Non-pigmented ciliary epithelial cell (primary cell): Measurements from ENCODE around the gene MRPL21.

Source experiments
- DNase-seq: peaks from one replicate; pipeline ENCODE4 v3.0.0-alpha.2; 2010; ENCODE audit warnings: low read depth

MRPL21 gene

DNA sequence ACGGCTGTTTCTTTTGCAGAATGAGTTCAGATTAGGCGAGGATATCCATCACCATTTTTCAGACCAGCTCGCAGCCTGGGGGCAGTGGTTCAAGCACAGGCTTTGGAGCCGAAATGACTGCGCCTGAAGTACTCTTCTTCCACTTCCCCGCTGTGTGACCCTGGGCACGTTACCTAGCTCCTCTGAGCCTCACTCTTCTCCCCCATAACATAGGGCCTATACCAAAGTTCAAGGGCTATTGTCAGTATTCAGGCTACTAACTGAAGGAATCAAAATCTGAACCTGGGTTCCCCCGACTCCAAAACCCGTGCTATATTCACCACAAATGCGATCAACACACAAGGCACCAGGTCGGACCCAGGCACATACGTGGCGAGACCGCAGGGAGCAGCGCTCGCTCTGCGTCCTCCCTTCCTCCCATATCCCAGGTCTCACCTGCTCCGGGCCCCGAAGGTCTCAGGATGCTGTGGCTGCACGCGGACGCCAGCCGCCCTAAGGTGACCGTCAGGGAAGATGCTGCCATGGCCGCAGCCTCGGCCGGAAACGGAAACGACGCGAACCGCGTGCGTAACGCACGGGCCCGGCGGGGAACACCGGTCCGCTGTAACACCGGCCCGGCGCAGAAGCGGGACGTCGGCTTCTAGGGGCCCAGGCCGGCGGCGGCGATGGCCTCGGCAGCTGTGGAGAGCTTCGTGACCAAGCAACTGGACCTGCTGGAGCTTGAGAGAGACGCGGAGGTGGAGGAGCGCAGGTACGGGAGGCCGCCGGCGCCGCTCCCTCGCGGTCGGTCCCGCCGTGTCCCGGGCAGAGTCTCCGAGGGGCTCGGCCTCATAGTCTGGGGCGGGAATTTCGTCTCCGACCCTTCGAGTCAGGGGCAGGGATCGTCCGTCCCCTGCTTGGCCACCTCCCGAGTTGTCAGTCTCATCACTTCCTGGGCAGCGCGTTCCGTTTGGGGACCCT, at the start of gene MRPL21, which contains the start of gene IGHMBP2:
MRPL21 (minus strand) TSS at position 545 of the 960 bp plus-strand sequence; CDS start at position 523, 22 bp downstream.
IGHMBP2 (plus strand) TSS at position 604 of the 960 bp plus-strand sequence; CDS start at position 666, 62 bp downstream.
- DNase-seq: no peak

DNA sequence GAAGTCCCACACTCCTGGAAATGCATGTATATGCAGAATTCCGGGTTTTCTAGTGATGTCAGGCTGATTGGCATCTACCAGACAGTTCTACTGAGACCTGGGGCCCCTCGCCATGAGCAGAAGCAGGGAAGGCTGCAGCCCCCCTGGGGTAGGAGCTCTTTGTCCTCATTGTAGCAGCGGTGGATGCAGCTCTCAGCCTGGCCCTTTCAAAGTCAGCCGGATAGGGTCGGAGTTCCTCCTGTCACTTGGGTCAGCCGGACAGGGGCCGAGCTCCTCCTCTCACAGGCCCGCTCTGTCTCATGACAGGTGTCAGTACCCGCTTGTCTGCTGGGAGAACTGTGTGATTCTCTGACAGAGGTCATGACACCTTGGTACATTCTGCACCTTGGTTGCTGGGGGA, 47.1 kb upstream of the MRPL21 start:
- DNase-seq: no peak

DNA sequence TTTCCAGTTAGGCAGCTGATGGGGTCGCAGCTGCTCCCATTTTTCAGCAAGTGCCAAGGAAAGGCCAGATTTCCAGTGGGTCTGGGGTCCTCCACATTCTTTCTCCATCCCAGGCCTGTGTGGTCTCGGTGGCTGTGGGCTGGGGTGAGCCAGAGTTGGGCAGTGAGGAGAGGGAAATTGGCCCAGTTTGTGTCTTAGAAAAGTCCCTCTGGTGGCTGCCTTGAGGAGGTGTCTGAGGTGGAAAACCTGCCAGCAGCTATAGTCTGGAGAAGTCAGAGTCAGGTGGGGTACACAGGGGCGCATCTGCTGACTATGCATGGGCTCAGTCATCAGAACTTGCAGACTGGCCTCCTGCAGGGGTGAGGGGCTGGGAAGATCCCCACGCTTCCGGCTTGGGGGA, 46.6 kb upstream of the MRPL21 start:
- no peak for DNase-seq

DNA sequence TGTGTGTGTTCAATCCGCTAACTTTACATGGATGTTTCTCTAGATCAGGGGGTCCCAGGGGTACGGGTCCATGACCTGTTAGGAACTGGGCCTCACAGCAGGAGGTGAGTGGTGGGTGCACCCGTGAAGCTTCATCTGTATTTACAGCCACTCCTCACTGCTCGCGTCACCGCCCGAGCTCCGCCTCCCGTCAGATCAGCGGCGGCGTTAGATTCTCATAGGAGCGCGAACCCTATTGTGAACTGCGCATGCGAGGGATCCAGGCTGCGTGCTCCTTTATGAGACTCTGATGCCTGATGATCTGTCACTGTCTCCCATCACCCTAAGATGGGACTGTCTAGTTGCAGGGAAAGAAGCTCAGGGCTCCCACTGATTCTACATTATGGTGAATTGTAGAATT, 45.3 kb upstream of the MRPL21 start:
- no peak for DNase-seq

DNA sequence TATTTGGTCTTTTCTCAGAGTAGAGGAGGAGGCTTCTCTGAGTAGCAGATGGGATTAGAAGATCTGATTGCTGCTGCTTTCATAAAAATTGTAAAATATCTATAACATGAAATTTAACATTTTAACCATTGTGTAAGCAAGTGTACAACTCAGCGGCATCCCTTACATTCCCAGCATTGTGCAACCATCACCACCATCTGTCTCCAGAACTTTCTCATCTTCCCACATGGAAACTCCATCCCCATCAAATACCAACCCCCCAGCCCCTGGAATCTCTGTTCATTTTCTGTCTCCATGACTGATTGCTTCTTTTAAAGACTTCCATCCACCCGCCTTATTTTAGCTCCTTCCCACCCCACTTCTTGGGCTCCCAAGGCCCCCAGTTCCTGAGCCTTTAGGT, 44.9 kb upstream of the MRPL21 start:
- DNase-seq: no peak

DNA sequence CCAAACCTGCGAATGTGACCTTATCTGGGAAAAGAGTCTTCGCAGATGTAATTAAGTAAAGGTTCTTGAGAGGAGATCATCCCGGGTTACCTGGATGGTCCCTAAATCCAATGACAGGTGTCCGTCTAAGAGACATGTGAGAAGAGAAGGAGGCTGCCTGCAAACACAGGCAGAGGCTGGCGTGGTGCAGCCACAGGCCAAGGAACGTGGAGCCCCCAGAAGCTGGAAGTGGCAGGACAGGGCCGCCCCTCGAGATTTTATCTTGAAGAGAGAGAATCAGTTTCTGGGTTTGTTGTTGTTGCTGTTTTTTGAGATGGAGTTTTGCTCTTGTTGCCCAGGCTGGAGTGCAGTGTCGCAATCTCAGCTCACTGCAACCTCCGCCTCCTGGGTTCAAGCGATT, 43.5 kb upstream of the MRPL21 start:
- DNase-seq: no peak

DNA sequence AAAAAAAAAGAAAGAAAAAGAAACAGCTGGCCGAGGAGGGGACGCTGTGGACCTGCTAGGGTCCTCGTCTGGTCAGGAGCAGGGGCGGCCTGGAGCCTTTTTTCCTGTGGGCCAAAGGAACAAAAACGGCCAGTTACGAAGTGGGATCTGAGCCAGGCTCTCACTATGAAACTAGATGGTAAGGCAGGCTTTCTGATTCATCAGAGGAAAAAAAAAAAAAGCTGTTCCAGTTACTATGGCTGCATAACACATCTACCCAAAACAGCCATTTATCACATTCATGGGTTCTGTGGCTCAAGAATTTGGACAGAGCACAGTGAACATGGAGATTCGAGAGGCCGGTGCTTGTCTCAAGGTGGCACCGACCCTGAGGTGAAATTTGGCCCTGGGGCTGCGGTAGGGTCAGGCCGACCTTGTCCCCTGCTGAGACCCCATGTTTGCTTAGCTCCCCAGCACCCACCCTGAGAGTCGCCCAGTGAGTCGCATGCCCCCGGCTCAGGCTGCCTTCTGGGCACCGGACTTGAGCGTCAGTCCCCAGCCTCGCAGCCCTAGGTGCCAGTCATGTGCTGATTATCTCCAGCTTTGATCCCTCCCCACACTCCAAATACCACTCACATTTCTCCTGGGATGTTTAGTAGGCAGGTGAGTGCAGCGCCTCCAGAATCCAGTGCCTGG, 42.9 kb upstream of the MRPL21 start:
- DNase-seq: peak; percentile 38

DNA sequence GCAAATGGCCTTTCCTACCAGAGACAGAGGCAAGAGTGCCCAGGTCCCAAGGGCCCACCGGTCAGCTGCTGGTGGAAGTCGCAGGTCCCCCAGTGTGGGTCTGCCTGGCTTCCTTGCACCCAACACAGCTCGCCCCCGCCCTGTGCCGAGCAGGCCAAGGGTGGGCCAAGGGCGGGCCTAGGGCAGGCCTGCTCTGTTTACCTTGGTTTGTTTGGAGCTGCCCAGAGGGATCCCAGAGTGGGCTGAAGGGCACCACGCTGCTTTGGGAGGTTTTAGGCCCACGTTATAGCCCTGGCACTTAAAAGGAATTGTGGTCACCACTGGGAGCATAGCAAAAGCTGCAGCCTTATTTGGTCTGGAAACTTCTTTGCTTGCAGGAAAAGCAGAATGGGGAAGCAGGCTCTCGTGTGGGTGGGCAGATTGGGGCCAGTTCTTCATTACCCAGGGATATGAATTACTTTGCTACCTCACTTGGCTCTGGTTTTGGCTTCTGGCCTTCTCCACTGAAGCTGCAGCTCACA, 39.2 kb upstream of the MRPL21 start:
- no peak for DNase-seq

DNA sequence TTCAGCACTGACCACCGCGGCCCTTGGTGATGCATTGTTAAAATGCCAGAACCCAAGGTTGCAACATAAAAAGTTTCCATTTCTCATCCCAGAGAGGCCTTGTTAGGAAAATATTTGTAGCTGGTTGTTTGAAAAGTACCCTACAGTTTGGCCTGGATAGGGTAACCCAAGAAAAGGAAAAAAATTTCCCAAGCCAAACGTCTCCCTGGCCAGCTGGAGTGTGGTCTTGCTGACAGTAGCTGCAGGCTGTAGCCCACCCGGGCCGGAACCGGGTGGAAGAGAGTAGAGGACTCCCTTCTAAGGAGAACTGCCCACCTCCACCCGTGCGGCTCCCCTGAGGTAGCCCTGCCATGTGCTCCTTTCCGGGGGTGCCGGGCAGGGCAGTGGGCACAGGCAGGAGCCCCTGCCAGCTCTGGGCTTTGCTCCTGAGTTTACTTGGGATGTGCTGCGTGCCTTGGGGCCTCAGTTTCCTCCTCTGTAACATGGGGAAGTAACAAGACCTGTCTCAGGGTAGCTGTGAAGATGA, 38.5 kb upstream of the MRPL21 start:
- DNase-seq: no peak

DNA sequence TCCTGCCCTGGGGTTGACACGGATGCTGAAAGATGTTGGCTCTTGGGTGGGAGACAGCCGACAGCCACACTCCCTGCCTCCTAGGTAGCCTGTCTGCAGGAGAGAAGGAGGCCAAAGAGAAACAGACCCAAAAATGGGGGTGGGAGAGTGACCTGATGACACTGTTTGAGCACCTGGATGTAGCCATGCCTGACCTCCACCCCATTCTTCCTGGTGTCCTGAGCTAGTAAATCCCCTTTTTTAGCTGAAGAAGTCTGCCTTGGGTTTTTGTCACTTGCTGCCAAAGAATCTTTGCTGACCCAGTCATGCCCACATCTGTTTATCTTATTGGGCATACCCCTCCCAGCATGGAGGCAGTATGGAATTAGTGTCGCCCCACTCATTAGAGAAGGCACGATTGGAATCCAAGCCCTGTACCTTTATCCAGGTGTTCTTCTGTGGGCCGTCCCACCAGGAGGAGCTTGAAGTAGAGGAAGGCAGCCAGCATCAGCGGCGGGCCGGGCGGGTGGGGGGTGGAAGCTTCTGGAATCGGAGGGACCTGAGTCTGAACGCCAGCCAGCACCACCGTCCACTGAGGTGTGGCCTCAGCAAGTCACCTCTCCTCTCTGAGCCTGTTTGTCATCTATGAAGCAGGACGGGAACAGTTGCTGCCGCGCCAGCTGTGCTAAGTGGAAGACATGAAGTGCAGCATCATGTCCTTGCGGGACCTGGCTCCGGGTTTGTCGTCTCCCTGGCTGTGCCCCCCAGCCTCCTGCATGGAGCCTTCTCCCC, 37.9 kb upstream of the MRPL21 start:
- DNase-seq: no peak

DNA sequence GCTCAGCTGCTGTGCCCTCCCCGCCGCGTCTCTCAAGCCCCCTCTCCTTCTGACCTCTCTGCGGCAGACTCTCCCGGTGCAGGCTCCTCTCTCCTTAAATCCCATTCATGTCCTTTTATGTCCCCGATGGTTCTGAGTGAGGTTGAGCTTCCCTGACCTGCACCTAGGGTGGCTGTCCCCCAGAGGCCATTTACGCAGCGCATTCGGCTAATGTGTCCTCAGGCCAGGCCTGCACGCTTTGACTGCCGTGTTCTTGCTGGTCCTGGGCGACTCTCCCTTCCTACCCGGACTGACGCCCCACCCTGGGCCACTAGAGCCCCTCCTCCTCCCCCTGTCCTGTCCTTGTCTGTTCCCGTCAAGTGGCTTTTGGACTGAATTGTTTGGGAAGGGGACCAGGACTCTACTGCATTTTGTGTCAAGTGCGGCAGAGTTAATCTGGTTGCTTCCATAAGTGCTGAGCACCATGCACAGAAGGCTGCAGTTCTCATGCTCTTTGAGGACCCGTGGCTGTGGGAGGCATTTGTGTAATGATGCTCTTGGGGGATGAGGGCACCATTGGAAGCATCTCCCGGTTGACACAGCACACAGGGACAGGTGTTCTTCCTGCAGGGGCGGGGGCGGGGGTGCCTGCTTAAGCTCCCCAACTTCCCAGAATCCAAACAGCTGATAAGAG, 37.2 kb upstream of the MRPL21 start:
- DNase-seq: no peak

DNA sequence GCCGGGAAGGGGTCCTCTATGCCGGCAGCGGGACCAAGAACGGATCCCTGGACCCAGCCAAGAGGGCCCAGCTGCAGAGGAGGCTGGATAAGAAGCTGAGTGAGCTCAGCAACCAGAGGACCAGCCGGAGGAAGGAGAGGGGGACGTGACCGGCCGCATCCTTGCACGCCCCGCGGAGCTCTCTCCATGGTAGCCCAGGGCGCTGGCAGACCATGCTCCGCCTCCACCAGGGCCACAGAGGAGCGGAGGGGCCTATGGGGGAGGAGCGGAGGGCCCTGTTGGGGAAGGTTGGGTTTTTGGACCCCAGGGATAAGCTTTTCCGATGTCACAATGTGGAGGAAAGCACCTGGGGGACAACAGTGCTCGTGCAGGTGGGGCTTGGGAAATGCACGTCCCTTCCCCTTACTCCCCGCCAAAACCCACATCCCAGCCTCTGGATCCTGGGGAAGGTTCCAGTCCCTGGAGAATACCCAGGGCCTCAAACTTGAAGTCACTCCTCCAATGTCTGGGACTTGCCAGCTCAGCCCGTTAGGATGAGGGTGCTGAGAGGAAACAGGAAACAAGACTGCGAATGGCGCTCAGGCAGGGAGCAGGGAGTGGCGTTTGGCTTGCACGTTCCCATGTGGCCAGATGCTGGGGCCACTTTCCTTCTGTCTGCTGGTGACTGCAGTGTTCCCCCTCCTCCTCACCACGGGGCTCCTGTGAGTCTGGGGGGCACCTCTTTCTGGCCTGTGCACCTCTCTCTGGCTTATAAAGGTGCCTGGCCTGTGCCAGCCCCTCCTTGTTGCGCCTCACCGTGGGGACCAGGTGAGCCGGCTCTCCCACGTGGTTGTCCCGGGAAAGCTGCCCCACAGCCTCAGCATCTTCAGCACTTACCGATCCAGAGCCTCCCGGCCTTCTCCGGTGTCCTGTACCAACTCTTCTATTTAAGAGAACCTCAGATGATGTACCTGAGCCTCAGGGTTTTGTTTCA, 36.2 kb upstream of the MRPL21 start:
- DNase-seq: no peak

DNA sequence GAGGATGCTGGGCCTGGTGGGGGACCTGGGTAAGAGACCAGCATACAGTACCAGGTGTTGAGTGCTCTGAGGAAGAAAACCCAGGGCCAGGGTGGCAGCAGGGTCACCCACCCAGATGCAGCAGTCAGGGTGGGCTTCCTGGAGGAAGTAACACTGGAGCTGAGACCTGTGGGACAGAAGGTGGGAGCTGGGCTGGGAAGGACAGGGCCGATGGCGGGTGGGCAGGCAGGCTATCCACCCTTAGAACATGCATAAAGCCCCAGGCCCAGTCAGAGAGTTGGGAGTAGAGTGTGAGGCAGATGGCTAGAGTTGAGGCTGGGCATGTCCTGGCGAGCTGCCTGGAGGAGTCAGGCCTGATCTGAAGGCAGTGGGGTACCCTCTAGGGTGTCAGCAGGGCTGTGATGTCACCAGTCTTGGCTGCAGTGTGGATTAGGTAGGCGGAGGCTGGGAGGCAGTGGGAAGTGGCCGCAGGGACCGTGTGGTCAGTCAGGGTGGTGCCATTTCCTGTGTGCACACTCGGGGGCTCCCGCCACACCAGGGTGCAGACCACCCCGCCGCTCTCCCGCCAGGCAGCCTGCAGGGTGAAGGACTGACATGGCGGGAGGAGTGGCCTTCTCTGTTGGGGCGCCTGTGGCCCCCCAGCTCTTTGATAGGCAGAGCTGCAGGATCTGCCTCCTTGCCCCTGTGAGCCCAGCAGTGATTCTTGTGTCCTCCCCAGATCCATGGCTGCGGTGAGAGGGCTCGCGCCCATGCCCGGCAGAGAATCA, 35.4 kb upstream of the MRPL21 start:
- no peak for DNase-seq

DNA sequence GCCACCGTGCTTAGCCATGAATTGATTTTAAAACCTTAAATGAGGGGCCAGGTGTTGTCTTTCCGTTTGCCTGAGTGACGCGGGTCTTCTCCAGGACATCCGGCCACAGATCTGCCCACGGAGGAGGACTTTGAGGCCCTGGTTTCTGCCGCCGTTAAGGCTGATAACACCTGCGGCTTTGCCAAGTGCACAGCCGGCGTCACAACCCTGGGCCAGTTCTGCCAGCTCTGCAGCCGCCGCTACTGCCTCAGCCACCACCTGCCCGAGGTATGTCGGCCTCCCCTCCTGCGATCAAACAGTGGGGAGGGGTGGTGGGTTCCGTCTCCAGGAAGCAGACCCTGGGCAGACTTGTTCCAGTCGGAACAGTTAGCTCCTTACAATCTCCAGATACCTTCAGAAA, 34.5 kb upstream of the MRPL21 start:
- no peak for DNase-seq

DNA sequence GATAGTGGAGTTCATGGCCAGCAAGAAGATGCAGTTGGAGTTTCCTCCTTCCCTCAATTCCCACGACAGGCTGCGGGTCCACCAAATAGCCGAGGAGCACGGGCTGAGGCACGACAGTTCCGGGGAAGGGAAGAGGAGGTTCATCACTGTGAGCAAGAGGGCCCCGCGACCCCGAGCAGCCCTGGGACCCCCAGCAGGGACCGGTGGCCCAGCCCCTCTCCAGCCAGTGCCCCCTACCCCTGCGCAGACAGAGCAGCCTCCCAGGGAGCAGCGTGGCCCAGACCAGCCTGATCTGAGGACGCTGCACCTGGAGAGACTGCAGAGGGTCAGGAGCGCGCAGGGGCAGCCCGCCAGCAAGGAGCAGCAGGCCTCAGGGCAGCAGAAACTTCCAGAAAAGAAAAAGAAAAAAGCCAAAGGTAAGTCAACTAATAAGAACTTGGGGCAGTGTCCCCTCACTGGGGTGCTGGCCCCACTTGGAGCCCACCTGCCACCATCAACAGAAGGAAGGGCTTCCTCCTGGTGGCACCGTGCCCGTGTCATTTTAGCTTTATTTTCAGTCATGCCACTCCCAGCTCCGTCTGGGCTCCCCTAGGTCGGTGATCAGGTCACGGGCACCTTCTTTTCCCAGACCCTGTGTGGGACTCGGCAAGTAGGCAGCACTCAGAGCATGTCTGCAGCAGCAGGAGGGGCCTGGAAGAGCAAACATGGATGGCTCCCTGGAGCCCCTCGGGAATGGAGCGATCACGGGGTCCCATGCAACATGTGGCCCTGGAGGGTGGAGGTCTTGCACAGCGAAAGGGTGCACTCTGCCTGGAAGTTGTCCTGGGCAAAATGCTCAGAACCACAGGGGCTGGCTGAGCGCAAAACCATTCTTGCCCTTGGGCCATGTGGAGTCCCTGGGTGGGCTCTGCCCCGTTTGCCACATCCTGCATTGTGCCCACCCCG, 33.3 kb upstream of the MRPL21 start:
- DNase-seq: no peak

DNA sequence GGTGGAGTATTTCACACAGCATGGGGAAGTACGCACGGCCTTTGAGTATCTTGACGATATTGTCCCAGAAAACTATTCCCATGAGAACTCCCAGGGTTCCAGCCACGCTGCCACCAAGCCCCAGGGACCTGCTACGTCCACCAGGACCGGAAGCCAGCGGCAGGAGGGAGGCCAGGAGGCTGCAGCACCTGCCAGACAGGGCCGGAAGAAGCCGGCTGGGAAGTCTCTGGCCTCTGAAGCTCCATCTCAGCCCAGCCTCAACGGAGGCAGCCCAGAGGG, 32.7 kb upstream of the MRPL21 start:
- no peak for DNase-seq

DNA sequence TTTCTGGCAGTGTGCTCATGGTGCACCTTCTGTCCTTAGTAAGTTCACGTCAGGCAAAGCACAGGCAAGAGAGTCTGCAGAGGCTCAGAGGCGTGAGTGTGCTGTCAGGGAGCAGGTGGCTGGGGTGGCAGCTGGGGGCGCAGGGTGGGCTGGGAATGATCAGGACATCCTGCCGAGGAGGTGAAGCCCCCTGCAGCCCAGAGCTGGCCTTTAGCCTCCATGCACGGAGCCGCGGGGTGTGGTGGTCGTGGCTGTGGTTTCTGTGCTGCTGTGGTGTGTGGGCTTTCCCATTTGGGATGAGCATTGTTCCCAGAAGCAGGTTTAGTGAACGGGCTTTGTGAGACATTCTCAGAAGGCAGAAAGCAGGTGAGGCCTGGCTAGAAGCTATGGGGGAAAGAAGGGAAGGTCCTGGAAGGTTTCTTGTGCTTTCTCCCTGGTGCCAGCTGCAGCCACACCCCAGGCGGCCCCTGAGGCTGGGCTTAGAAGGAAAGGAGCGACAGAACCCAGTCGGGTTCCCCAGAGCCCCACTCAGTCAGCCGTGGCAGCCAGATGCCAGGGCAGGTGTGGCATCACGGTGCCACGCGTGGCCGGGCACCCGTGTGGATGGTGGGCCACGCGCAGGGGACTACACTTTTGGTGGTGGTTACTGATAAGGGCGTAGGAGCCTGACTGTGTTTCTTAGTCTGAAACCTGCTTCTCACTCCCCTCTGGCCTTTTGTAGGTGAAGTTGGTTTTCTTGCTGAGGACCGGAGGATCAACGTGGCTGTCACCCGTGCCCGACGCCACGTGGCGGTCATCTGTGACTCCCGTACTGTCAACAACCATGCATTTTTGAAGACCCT, 32.1 kb upstream of the MRPL21 start:
- DNase-seq: no peak

DNA sequence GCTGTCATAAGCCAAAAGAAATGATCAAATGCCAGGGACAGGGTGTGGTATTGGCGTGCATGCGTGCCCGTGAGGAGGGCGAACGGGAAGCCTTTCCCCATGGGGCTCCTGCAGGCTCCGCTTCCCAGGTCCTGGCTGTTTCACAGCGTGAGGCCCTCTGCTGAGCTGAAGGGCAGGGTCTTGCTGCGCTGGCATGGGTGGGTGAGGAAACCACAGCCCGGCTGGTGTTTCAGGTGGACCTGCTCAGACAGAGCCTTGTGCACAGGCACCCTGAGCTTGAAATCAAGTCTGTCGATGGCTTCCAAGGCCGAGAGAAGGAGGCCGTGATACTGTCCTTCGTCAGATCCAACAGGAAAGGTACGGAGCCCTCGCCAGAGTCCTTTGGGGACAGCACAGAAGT, 31.4 kb upstream of the MRPL21 start:
- DNase-seq: no peak
